ENCODE measurements around the gene THUMPD3. TPM values are rescaled to one million over a fixed set of nuclear protein-coding genes. Genes with fewer than 3 reads are reported as not detected.

The THUMPD3 gene
- total RNA-seq, 6 experiments from 2014 or later, result 46.3 to 59.2 (median 51.9) TPM

DNA sequence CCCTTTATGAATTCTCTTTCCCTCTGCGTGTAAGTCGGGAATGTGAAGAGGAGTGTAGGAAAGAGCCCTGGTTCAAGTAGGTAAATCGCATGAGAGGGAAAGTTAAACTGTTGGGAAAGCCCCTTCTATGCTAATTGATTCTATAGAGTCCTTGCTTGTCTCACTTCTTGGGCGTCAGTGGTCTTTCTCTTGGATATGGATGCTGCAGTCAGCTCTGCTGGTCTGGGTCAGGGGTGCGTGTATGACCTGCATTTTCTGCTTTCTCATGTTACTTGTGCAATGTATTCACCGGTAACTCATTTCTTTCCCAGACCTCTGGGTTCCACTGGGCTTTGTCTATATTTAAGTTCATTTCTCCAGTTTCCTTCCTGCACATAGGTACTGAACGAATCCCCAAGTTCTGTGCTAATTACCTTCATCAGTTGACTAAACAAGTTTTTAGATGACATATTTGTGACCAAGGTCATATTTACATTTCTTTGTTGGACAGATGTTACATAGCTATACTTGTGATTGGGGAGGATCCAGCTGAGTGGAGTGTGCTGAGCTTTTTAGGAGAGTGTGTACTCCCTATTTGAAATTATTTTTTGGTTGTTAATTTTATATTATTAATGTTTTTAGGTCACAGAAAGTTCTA is 36.0 kb downstream of the THUMPD3 start:
- no peak for DNase-seq
- peaks cover 39% of the 10 kb centered on the region for H3K36me3 Mint-ChIP-seq (ENCODE audit: low read depth)
- peak overlapping the region; percentile 99 for H3K4me3 Mint-ChIP-seq
- peaks cover 12% of the 10 kb centered on the region for H3K27me3 Mint-ChIP-seq (ENCODE audit: insufficient read depth)
- H3K4me1 Mint-ChIP-seq (ENCODE audit: low read depth), result peaks cover 67% of the 10 kb centered on the region
- TF ChIP-seq, protein P1, sequence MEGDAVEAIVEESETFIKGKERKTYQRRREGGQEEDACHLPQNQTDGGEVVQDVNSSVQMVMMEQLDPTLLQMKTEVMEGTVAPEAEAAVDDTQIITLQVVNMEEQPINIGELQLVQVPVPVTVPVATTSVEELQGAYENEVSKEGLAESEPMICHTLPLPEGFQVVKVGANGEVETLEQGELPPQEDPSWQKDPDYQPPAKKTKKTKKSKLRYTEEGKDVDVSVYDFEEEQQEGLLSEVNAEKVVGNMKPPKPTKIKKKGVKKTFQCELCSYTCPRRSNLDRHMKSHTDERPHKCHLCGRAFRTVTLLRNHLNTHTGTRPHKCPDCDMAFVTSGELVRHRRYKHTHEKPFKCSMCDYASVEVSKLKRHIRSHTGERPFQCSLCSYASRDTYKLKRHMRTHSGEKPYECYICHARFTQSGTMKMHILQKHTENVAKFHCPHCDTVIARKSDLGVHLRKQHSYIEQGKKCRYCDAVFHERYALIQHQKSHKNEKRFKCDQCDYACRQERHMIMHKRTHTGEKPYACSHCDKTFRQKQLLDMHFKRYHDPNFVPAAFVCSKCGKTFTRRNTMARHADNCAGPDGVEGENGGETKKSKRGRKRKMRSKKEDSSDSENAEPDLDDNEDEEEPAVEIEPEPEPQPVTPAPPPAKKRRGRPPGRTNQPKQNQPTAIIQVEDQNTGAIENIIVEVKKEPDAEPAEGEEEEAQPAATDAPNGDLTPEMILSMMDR (IDR thresholded peaks at IDR 0.05), result no peak
- no peaks in the 10 kb centered on the region for H3K9me3 Mint-ChIP-seq
- peak overlapping the region; percentile 99 for H3K27ac Mint-ChIP-seq

DNA sequence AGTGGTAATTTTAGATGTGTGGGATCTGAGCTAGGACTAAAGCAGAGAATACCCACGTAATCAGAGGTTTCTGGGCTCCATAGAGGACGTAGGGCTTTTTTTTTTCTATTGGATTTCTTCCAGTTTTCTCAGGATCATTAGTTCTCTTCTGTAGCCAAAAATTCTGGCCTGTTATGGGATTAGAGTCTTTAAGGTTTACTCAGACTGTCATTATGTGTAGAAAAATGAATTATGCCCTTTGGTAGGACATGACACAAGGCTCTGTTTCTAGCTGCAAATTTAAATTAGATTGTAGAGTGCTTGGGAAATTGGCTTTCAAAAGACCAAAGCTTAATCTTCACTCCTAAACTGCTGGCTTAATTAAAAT is 36.5 kb downstream of the THUMPD3 start:
- peaks cover 37% of the 10 kb centered on the region for H3K36me3 Mint-ChIP-seq (ENCODE audit: low read depth)
- peak overlapping the region; percentile 99 for H3K4me3 Mint-ChIP-seq
- no peaks in the 10 kb centered on the region for H3K9me3 Mint-ChIP-seq
- peaks cover 12% of the 10 kb centered on the region for H3K27me3 Mint-ChIP-seq (ENCODE audit: insufficient read depth)
- DNase-seq, result no peak
- peak overlapping the region; percentile 99 for H3K27ac Mint-ChIP-seq
- TF ChIP-seq, protein P1 (IDR thresholded peaks at IDR 0.05), result no peak
- peaks cover 67% of the 10 kb centered on the region for H3K4me1 Mint-ChIP-seq (ENCODE audit: low read depth)

DNA sequence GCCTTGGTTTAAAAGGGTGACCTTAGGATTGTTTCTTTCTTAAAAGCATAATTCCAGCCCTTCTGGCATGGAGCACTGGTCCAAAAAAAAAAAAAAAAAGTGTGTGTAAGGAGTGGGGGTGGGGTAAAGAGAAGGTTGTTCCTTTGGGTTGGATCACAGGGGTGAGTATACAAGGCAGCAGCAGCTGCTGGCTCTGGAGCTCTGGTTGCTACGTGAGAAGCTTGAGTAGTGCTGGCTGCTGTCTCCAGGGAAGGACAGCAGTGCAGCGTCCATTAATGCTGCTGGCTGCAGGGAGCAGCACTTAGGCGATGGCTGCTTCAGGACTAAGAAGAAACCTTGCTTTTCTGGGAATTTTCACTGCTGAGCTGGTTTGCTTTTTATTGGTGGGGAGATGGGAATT is 36.9 kb downstream of the THUMPD3 start:
- TF ChIP-seq, protein P1 (IDR thresholded peaks at IDR 0.05), result peak; percentile 38
- Mint-ChIP-seq H3K36me3 (ENCODE audit: low read depth) (peaks cover 33% of the 10 kb centered on the region), H3K27me3 (ENCODE audit: insufficient read depth) (peaks cover 12% of the 10 kb centered on the region), H3K4me3 (peak overlapping the region; percentile 99), H3K9me3 (no peaks in the 10 kb centered on the region), H3K27ac (peak overlapping the region; percentile 99), H3K4me1 (ENCODE audit: low read depth) (peaks cover 67% of the 10 kb centered on the region)
- DNase-seq, result peak; percentile 93

DNA sequence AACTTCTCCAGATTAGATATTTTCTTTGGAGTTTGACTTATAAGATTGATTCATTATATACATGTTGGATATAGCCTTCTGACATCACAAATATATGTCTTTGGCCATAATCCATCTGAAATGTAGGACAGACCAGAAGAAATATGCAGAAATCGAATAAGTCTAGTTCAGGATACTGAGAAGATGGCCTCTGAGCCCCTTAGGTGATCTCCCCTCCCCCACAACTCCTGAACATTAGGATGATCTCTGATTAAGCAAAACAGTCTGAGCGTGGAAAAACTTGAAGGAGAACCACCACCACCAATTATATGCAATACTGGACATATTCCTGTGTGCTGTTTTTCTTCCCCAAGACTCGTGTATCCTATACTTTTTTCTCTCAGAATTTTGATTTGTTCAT is 37.8 kb downstream of the THUMPD3 start:
- Mint-ChIP-seq H3K4me3 (peak overlapping the region; percentile 99), H3K36me3 (ENCODE audit: low read depth) (peaks cover 24% of the 10 kb centered on the region), H3K27ac (peak overlapping the region; percentile 99), H3K9me3 (no peaks in the 10 kb centered on the region), H3K27me3 (ENCODE audit: insufficient read depth) (peaks cover 12% of the 10 kb centered on the region), H3K4me1 (ENCODE audit: low read depth) (peaks cover 67% of the 10 kb centered on the region)
- DNase-seq, result no peak
- TF ChIP-seq, protein P1 (IDR thresholded peaks at IDR 0.05), result no peak

DNA sequence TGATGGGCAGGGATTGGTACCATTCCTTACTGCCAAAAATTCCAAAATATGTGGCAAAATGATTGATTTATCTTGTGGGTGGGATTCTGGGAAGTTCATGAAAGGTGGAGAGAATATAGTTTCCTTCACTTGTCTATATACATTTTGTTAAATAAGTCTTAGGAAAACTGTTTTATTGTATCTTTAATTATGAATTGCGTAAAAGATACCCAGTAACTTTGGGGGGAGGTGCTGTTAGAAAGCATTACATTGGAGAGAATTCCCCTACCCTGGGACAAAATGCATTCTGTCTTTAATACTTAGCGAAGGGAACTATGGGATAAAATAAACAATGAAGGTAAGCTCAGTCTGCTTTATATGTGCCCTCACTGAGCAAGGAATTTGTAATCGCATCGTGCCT is 39.1 kb downstream of the THUMPD3 start:
- H3K4me1 Mint-ChIP-seq (ENCODE audit: low read depth), result peaks cover 69% of the 10 kb centered on the region
- peaks cover 19% of the 10 kb centered on the region for H3K36me3 Mint-ChIP-seq (ENCODE audit: low read depth)

More for the DNA sequence above, 39.1 kb downstream of the THUMPD3 start:
- peak overlapping the region; percentile 99 for H3K4me3 Mint-ChIP-seq
- H3K27me3 Mint-ChIP-seq (ENCODE audit: insufficient read depth), result peaks cover 8% of the 10 kb centered on the region
- TF ChIP-seq, protein P1 (IDR thresholded peaks at IDR 0.05), result no peak
- H3K9me3 Mint-ChIP-seq, result no peaks in the 10 kb centered on the region
- no peak for DNase-seq
- peak overlapping the region; percentile 45 for H3K27ac Mint-ChIP-seq
